Measurements from ENCODE around the gene CERS1.

The CERS1 gene, protein sequence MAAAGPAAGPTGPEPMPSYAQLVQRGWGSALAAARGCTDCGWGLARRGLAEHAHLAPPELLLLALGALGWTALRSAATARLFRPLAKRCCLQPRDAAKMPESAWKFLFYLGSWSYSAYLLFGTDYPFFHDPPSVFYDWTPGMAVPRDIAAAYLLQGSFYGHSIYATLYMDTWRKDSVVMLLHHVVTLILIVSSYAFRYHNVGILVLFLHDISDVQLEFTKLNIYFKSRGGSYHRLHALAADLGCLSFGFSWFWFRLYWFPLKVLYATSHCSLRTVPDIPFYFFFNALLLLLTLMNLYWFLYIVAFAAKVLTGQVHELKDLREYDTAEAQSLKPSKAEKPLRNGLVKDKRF

DNA sequence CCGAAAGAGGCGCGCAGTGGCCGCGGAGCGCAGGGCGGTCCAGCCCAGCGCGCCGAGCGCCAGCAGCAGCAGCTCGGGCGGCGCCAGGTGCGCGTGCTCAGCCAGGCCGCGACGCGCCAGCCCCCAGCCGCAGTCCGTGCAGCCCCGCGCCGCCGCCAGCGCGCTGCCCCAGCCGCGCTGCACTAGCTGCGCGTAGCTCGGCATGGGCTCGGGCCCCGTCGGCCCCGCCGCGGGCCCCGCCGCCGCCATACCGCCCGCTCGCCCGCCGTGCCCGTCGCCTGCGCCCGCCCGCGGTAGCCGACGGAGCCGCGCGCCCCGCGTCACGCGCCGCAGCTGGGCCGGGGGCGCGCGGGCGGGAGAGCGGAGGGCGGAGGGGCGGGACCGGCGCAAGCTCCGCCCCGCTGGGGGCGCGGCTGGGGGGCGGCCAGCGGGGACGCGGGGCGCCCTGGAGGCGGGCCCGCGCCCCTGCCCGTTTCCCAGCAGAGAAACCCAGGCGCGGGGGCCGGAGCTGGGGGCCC, at the start of gene CERS1:
CERS1 (minus strand) TSS at position 335 of the 518 bp plus-strand sequence; CDS start at position 249, 86 bp downstream.
- DNase-seq: no peak

DNA sequence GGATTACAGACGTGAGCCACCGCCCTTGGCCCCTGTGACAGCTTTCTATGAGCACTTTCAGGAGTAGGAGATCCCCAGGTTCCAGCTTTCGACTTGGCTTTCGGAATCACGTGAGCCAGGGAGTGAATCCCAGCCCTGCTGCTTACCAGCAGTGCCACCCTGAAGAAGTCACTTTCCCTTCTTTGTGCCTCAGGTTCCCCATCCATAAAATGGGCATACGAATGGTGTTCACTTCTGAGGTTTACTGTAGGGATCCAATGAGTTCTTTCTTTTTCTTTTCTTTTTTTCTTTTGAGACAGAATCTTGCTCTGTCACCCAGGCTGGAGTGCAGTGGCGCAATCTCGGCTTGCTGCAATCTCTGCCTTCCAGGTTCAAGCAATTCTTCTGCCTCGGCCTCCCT, 49.3 kb upstream of the CERS1 start:
- DNase-seq: no peak

DNA sequence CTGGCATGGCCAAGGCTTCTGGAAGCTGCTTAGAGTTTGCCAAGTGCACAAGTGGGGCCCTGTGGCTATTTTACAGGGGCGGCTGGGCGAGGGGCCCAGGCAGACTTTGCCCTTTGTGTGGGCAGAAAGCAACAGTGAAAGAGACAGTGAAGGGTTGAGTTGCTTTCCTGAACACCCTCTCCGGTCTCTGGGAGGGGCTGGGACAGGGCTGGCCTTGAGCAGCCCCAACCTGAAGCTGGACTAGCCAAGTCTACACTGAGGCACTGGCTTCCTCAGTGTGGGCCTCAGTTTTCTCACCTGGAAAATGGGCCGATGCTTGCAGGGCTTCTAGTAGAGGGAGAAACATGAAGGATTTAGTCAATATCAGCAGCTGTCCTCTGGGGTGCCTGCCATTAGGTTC, 47.5 kb upstream of the CERS1 start:
- DNase-seq: no peak

DNA sequence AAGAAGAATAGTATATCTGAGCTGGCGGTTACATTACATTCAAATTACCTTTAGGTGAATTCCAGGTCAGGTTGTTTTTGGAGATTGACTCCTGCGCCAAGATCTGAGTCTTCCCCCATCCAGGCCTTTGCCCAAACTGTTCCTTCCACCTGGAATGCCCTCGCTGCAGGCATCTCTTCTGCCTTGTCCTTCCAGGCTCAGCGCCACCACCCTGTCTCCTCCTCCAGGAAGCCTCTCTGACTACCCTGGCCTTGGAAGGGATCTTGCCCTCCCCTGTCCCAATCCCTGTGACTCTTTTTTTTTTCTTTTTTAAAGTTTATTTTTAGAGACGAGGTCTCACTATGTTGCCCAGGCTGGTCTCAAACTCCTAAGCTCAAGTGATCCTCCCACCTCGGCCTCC, 46.7 kb upstream of the CERS1 start:
- DNase-seq: no peak

DNA sequence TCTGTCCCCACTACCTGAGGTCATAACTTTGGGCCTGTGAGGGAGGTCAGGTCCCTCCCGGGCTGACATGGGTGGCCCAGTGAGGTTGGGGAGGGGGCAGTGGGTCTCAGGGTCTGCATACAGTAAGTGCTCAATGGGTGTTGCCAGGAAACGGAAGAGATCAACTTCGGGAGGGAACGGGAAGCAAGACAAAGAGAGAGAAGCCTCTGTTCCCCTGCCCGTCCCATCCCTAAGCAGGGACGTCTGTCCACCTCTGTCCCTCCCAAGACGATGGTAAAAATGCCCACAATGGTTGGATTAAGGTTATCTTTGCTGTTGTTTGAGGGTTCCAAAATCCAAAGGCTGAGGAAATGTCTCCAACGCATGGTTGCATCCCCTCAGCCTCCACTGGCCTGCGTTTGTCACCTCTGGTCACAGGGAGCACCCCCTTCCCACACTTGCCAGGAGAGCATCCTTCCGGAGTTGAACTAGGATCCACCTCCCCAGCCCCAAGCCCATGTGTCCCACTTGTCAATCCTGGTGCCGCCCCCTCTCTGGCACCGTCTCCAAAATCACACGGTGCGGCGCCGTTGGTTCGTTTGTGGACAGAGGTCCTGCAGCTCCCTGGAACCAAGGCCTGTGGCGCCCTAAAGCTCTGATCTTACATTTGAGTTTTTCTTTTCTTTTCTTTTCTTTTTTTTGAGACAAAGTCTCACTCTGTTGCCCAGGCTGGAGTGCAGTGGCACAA, 45.8 kb upstream of the CERS1 start:
- no peak for DNase-seq

DNA sequence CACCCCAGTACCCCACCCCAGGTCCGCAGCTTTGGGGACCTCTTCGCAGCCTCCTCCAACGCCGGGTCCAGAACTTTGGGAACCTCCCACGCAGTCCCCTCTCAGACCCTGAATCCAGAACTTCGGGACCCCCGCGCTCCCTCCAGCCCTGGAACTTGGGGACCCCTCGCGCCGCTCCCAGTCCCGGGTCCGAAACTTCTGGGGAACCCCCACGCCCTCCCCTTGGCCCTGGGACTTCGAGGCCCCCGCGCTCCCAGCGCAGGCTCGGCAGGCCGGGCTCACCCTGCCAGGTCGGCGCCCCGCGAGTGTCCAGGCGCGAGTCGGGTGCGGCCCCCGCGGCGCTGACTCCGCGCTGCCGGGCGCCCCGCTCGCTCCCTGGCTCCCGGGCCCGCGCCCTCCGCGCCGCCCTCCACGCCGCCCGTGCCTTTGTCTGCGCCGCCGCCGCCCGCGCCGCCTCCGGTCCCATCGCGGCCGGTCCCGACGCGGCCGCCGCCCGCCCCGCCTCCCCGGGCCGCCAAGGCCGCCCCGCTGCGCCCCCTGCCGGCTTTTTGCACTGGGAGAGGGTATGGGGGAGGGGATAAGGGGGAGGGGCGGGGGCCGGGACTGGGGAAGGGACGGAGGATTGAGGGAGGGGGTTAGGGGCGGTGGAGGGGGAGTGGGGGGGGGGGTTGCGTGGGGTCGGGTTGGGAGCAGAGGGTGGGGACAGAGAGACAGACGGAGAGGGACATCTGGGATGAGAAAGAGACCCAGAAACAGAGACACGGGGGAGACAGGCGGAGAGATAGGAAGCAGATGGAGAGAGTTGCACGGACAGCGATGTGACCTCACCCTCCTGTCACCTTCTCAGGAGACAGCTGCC, 45.0 kb upstream of the CERS1 start, which contains the start of gene HOMER3:
HOMER3 (minus strand) TSS at position 449 of the 859 bp plus-strand sequence. CDS start 2,235 bp downstream, outside the sequence.
- DNase-seq: peak; percentile 70

DNA sequence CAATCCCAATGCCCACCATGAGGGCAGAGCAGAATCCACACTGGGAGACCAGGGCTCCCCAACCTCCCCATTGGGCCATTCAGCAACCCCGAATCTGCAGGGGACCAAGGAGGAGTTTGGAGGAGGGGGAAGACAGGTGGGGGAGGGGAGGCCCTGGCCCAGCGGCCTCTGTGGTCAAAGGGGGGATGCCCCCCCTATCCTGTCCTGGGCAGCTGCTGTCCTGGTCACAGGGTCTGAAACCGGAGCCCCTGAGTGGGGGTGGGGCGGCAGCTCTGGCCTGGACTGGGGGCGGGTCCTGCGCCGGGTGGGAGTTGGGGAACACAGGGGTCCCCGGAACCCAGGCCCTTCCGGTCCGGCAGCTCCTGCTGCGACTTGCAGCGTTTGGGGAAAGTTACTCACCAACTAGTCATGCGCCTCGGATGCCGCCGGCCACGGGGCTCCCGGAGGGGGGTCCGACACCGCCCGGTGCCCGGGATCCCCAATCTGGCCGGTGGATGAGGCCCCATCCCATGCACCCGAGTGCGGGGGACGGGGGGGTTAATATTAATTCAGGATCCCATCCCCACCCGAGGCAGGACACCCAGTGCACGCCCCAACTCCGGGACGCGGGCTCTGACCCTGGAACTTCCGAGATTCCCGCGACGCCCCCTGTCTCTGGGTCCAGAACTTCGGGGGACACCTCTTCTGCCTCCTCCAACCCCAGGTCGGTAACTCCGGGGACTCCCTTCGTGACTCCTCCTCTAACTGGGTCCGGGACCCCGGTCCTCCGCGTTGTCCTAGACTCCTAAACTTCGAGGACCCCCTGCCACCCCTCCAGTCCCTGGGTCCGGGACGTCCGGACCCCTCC, 44.2 kb upstream of the CERS1 start:
- peak; percentile 64 for DNase-seq

DNA sequence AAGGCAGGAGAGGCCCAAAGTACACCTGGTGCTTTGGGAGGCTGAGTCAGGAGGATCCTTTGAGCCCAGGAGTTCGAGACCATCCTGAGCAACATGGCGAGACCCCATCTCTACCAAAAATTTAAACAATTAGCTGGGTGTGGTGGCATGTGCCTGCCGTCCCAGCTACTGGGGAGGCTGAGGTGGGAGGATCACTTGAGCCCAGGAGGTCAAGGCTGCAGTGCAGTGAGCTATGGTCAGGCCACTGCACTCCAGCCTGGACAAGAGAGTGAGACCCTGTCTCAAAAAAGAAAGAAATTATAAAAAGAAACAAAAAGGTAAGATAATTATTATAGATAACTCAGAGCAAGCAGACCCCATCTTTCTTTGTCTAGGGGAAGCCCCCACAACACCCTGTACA, 43.2 kb upstream of the CERS1 start:
- DNase-seq: no peak

DNA sequence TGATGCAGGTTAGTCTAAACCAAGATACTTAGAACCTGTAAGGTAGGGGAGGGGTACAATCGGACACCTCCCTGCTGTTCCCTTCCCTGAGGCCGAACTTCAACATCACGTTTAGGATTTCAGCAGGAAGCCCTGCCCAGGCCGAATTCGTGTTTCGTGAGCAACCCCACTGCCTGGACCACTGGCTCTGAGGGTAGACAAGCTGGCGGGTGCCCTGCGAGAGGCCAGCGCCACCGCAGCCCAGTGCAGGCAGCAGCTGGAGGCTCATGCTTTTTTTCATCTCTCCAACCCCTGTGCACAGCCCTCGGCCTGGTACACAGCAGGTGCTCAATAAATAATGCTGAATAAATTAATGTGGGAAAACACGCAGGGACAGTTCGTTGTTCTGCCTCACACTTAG, 37.3 kb upstream of the CERS1 start:
- DNase-seq: no peak

DNA sequence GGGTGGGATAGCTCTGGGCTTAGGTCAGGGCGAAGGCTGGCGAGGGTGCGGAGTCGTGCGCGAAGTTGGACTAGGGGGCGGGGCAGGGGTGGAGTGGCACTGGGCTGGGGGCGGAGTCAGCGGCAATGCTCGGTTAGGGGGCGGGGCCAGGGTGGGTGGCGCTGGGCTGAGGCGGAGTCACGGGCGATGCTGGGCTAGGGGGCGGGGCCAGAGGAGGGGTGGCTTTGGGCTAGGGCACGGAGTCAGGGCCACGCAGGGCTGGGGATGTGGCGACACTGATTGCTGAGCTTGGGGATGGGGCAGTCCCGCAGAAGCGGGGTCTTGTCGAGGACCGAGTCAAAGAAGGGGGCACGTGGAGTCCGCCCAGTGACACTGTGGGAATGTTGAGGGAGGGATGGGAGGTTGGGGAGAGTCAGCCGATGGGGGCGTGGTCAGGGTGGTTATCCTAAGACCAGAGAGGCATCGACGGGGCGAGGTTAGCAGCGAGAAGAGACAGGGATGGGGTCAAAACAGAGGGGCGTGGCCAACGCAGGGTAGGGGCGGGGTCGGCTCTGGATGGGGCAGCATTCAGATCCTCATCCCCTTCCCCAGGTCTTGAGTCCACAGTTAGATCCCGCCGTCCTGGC, 36.4 kb upstream of the CERS1 start:
- peak; percentile 50 for DNase-seq

DNA sequence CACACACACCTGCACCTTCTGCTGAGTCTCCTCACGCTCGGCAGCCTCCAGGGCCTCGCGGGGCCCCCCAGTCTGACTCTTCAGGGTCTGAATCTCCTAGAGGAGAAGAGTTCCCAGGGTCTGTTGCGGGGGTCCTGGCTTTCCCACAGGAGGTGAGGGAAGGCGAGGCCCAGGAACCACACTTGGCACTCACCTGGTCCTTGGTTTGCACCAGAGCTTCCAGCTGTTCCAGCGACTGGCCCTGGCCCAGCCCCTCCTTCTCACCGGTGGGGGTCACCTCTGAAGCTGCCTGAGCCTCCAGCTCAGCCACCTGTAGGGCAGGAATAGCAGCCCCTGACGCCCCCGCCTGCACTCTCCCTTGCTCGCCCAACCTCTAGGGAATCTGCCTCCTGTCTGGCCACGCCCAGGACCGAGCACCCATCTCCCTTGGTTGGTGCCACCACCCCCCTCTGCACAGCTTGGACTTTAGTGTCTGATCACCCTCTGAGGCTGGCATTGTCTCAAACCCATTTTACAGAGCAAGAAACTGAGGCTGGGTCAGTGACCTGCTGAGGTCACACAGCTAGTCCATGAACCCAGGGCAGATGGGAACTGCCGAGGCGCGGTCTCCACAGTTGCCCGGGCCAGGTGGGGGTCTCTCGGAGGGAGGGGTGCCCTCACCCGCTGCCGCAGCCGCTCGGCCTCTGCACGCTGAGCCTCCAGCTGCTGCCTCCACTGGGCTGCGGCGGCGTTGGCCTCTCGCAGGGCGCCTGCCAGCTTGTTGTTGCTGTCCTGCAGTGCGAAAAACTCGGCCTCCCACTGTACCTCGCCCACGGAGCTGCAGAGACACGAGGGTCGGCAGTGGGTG, 35.6 kb upstream of the CERS1 start:
- no peak for DNase-seq

DNA sequence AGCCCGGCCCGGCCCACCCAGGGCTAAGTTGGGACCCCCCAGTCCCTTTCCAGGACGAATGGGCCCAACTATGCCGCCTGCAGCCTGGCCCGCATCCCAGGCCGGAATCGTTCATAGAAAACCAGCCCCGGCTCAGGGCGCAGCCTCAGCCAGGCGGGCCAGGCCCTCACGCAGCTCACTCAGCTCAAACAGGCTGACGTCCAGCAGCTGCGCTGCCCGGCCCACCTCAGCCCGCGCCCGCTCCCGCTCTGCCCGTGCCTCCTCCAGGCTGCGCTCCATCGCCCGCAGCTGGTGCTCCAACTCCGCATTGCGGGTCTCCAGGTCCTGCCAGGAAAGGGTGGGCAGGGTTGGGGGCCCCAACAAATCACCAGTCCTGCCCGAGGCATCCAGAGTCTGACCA, 33.4 kb upstream of the CERS1 start:
- no peak for DNase-seq

DNA sequence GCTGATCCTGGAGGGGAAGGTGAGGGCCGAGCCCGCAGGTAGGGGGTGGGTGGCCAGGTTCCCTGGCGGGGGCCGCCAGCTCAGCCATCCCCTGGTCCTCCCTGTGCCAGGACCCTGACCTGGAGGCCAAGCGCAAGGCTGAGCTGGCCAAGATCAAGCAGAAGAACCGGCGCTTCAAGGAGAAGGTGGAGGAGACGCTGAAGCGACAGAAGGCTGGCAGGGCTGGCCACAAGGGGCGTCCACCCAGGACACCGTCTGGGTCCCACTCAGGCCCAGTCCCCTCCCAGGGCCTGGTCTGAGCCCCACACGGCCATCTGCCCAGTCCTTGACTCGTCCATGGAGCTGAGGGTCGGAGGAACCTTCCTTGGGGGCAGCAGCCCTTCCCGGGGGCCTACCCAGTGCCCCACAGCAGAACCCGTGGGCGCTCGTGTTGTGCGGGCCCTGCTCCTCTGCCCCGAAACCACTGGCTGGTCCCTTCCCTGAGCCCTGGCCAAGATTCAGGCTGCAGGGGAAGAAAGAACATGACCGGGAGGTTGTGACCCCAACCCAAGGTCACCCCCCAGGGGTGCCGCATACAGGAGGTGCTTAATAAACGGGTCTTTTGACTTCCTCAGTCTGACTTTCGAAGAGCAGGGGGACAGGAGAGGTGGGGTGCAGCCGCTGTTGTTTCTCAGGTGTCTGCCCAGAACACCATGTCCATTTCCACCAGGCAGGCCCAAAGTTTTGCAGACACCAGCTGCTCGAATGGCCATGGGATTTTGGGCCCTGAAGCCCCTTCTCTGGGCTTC, 32.3 kb upstream of the CERS1 start:
- DNase-seq: no peak

DNA sequence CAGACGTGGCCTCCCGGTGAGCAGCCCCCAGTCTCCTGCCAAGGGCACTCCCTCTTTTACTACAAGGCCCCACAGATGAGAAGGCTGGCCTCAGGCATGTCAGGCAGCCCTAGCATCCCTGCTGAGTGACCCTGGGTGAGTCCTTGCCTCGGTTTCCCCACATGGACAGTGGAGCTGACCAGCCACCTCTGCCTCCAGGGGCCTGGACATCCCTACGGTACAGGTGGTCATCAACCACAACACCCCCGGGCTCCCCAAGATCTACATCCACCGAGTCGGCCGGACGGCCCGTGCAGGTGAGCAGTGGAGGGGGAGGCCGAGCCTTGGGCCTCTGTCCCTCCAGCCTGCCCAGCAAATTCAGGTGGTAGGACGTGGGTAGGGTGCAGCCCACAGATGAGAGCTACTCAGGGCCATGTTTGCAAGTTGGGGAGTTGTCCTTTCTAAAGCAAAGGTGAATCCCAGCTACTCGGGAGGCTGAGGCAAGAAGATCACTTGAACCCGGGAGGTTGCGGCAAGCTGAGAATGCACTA, 28.8 kb upstream of the CERS1 start:
- DNase-seq: no peak

DNA sequence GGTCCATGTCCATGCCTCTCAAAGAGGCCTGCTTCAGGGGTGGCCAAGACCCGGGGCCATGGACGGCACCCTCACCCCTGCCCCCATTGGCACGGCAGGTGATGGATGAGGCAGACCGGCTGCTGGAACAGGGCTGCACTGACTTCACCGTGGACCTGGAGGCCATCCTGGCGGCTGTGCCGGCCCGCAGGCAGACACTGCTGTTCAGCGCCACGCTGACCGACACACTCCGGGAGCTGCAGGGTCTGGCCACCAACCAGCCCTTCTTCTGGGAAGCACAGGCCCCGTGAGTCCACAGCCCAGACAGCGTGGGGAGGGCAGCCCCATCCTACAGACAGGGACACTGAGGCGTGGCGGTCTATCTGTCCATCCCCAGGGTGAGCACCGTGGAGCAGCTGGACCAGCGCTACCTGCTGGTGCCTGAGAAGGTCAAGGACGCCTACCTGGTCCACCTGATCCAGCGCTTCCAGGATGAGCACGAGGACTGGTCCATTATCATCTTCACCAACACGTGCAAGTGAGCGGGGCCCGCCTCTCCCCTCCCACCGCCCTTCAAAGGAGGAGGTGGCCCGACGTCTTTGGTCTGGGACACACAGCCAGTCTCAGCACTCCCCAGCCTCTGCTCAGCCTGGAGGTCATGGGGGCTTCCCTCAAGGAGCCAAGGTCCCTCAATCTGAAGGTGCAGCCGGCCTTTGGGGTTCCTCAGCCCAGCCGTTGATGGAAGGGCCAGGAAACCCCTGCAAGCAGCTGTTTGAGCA, 26.4 kb upstream of the CERS1 start:
- no peak for DNase-seq

DNA sequence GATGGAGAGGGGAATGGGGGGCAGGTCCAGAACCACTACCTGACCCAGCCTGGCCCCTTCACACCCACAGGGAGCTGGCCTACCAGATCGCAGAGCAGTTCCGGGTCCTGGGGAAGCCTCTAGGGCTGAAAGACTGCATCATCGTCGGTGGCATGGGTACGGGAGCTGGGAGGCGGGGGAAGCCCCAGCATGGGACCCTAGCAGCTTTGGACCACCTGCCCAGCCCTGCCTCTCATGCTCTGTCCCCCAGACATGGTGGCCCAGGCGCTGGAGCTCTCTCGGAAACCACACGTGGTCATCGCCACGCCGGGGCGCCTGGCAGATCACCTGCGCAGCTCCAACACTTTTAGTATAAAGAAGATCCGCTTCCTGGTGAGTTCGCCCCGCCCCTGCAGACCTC, 25.6 kb upstream of the CERS1 start:
- no peak for DNase-seq

DNA sequence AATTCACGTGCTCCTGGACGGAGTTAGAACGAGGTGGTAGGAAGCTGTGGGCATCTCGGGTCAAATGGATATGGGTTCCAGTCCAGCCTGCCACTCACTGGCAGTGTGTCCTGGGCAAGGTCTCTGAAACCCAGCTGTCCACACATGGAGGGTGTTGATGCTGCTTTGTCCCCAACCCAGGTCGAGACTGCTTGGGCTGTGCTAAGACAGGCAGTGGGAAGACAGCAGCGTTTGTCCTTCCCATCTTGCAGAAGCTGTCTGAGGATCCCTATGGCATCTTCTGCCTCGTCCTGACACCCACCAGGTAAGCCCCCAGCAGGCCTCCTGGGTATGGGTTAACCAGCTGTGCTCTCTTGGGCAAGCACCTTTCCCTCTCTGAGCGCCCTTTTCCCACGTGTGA, 24.4 kb upstream of the CERS1 start:
- no peak for DNase-seq

DNA sequence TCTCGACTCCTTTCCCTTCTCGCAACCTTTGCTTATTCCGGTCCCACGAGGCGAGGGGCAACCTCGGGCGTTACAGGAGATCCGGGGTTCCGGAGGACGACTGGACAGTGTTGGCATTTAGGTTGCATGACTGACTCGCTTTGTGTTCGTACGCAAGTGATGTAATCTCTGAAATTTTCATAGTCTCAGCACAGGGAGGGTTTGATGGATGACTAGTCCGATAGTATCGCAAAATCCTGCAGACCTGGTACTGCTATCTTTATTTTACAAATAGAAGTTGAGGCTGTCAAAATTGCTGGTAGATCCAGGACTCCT, 23.9 kb upstream of the CERS1 start:
- DNase-seq: no peak

Measured in fibroblast of skin of right biceps (primary cell).